Uterus (tissue), 4 donors: ENCODE data around the gene TBL1X. TPM values are rescaled to one million over a fixed set of nuclear protein-coding genes. Genes with fewer than 3 reads are reported as not detected.

Experiments used
- DNase-seq, 2 donors: peaks; one replicate each; pipeline ENCODE4 v3.0.0-alpha.2; 2019 to 2020
- H3K27ac ChIP-seq, 2 donors: fragments of 200-600 bp; sonication (generic); 1 replicate in 1 of 2; 2 replicates in 1 of 2; pipeline ENCODE4 v1.5.1; 2016 to 2018
- H3K27me3 ChIP-seq, 2 donors: fragments of 200-600 bp; sonication (generic); one replicate each; pipeline ENCODE4 v1.5.1; 2018 to 2019; ENCODE audit warnings: control low read depth in 1 of 2
- H3K36me3 ChIP-seq, 2 donors: fragments of 200-600 bp; sonication (generic); one replicate each; pipeline ENCODE4 v1.5.1; 2019; ENCODE audit warnings: control low read depth in 1 of 2
- H3K4me1 ChIP-seq, 2 donors: fragments of 200-600 bp; sonication (generic); one replicate each; pipeline ENCODE4 v1.5.1; 2018 to 2019; ENCODE audit warnings: control low read depth in 1 of 2
- H3K4me3 ChIP-seq, 2 donors: fragments of 200-600 bp; sonication (generic); 1 replicate in 1 of 2; 2 replicates in 1 of 2; pipeline ENCODE4 v1.5.1; 2018 to 2019; ENCODE audit warnings: mild to moderate bottlenecking in 1 of 2
- H3K9me3 ChIP-seq, 2 donors: fragments of 200-600 bp; sonication (generic); one replicate each; pipeline ENCODE4 v1.5.1; 2019; ENCODE audit warnings: control low read depth in 1 of 2
- POLR2A ChIP-seq, 2 donors: fragments of 450-650 bp; IDR thresholded peaks; one replicate each; pipeline ENCODE4 v1.6.1; 2016; ENCODE audit warnings: antibody characterized with exemption in 2 of 2, mild to moderate bottlenecking in 1 of 2, moderate library complexity in 1 of 2
- intact Hi-C: fragments of 100-400 bp; cut with DNase I; formaldehyde crosslinking; loops from one replicate; pipeline ENCODE4 v1.15.1; 2023; ENCODE audit warnings: low total_unique reads
- total RNA-seq, 4 donors: library from RNA; depleted of rRNA in 3 of 4; stranded (reverse); fragments of >200 nt in 3 of 4; gene quantifications; one replicate each; pipeline versions ENCODE4 v1.1.0 to v1.2.4, GENCODE V29; 2014 to 2023
- TF ChIP-seq, protein P1 (sequence below), 4 experiments: fragments of 200-600 bp in 2 of 4; fragments of 450-650 bp in 2 of 4; sonication (generic) in 2 of 4; IDR thresholded peaks; one replicate each; pipeline ENCODE4 v1.5.1; 2016 to 2019; ENCODE audit warnings: antibody characterized with exemption in 4 of 4, mild to moderate bottlenecking in 2 of 4, moderate library complexity in 1 of 4
- donor health status: DM: yes; HTN: yes; CAD: no.

TBL1X gene
- total RNA-seq, 4 donors from 2014 or later: 15.4 to 121 (median 47.7) TPM

DNA sequence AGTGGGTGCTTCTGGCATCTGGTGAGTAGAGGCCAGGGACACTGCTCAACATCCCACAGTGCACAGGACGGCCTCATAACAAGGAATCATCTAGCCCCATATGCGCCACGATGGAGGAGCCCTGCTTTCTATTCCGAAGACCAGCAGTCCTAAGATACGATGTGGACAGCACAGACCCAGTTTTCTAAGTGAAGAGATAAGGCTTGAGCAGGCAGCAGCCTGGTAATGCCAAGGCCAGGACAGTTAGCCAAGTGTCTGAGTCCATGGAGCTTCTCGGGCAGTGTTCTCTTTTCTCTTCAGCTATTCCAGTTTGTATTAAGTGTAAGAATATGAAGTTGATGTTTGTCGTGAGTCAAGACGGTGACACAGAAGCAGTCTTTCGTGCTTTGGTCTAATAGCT, 112.7 kb downstream of the TBL1X start:
- DNase-seq: no peak
- H3K36me3 ChIP-seq: no peaks in the 10 kb centered on the region
- TF ChIP-seq, protein P1, sequence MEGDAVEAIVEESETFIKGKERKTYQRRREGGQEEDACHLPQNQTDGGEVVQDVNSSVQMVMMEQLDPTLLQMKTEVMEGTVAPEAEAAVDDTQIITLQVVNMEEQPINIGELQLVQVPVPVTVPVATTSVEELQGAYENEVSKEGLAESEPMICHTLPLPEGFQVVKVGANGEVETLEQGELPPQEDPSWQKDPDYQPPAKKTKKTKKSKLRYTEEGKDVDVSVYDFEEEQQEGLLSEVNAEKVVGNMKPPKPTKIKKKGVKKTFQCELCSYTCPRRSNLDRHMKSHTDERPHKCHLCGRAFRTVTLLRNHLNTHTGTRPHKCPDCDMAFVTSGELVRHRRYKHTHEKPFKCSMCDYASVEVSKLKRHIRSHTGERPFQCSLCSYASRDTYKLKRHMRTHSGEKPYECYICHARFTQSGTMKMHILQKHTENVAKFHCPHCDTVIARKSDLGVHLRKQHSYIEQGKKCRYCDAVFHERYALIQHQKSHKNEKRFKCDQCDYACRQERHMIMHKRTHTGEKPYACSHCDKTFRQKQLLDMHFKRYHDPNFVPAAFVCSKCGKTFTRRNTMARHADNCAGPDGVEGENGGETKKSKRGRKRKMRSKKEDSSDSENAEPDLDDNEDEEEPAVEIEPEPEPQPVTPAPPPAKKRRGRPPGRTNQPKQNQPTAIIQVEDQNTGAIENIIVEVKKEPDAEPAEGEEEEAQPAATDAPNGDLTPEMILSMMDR (IDR thresholded peaks at IDR 0.05): no peak
- no peak for TF ChIP-seq POLR2A (IDR thresholded peaks at IDR 0.05)
- no peaks in the 10 kb centered on the region for H3K27me3 ChIP-seq
- H3K4me3 ChIP-seq: no peak overlapping the region
- intact Hi-C loops: no loop called here
- H3K4me1 ChIP-seq: no peaks in the 10 kb centered on the region
- H3K9me3 ChIP-seq: no peaks in the 10 kb centered on the region
- no peak overlapping the region for H3K27ac ChIP-seq

GRCh38 chrX:9578083-9578779, 113.4 kb downstream of the TBL1X start:
- no peaks in the 10 kb centered on the region for H3K4me1 ChIP-seq
- no peaks in the 10 kb centered on the region for H3K36me3 ChIP-seq
- intact Hi-C loops: no loop called here
- H3K27ac ChIP-seq: no peak overlapping the region
- TF ChIP-seq POLR2A (IDR thresholded peaks at IDR 0.05): no peak
- TF ChIP-seq, protein P1 (IDR thresholded peaks at IDR 0.05): no peak
- no peaks in the 10 kb centered on the region for H3K27me3 ChIP-seq
- no peak overlapping the region for H3K4me3 ChIP-seq
- H3K9me3 ChIP-seq: no peaks in the 10 kb centered on the region
- no peak for DNase-seq

- intact Hi-C loops: no loop called here
- H3K27ac ChIP-seq: no peak overlapping the region
- H3K36me3 ChIP-seq: no peaks in the 10 kb centered on the region
Measured at GRCh38 chrX:9581771-9582385, 117.0 kb downstream of the TBL1X start.

DNA sequence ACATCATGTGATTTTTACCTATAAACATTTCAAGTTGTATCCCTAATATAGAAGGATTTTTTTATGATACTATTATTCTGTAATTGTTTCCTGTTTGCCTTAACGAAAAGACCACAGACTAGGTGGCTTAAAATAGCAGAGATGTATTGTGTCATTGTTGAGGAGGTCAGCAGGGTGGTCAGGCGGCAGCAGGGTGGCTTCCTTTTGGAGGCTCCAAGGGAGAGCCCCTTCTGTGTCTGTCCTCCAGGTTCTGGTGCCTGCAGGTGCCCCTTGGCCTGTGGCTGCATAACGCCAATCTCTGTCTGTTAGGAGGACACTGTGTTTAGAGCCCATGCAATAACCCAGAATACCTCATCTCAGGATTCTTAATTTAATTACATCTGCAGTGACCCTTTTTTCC, 118.1 kb downstream of the TBL1X start:
- Histone ChIP-seq H3K4me3 (no peak overlapping the region), H3K27me3 (no peaks in the 10 kb centered on the region), H3K27ac (no peak overlapping the region), H3K9me3 (no peaks in the 10 kb centered on the region), H3K36me3 (no peaks in the 10 kb centered on the region), H3K4me1 (no peaks in the 10 kb centered on the region)
- TF ChIP-seq, protein P1 (IDR thresholded peaks at IDR 0.05): no peak
- no peak for TF ChIP-seq POLR2A (IDR thresholded peaks at IDR 0.05)
- no peak for DNase-seq
- intact Hi-C loops: no loop called here

More at GRCh38 chrX:9581771-9582385, 117.0 kb downstream of the TBL1X start:
- no peaks in the 10 kb centered on the region for H3K27me3 ChIP-seq
- no peaks in the 10 kb centered on the region for H3K9me3 ChIP-seq
- no peaks in the 10 kb centered on the region for H3K4me1 ChIP-seq
- DNase-seq: no peak
- H3K4me3 ChIP-seq: no peak overlapping the region
- TF ChIP-seq, protein P1 (IDR thresholded peaks at IDR 0.05): no peak

DNA sequence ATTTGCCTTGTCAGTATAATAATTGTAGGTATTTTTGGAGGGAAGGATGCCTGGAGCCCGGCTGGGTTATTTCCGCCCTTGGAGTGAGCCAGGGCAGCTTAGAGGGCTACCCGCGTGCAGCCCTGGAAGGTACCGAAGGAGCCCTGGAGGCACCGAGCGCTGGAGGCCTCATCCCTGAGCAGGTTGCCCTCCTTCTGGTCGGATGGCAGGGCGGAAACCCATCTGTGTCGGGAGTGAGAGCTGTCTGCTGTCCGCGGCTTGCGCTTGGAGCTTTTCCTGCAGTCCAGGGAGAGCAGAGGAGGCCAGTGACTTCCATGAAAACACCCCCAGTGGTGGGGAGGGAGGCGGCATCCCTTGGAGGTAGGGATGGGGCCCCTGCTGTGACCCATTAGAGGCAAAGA, 122.1 kb downstream of the TBL1X start:
- no peak for DNase-seq
- Histone ChIP-seq H3K36me3 (no peaks in the 10 kb centered on the region), H3K4me3 (no peak overlapping the region), H3K9me3 (no peaks in the 10 kb centered on the region), H3K27me3 (no peaks in the 10 kb centered on the region), H3K27ac (no peak overlapping the region), H3K4me1 (no peaks in the 10 kb centered on the region)
- TF ChIP-seq, protein P1 (IDR thresholded peaks at IDR 0.05): no peak
- no peak for TF ChIP-seq POLR2A (IDR thresholded peaks at IDR 0.05)
- intact Hi-C loops: no loop called here
